Stimulated activated CD4-positive, alpha-beta T cell treated with anti-CD3 and anti-CD28 coated beads, Interleukin-1b, Interleukin-23, amount 100 ng/mL, for 4 hours (primary cell): ENCODE measurements around the gene FBLN5.
"Not testable (repeated sequence)": the region's sequence is repeated elsewhere in the genome, so short reads cannot be mapped to it uniquely, and the experiment has no call there.

Experiments used
- DNase-seq, 2 donors: peaks; one replicate each; pipeline ENCODE4 v3.0.0-alpha.2; 2020; ENCODE audit warnings: low read depth in 2 of 2

FBLN5 gene

GRCh38 chr14:91861091-91861490 is 86.4 kb downstream of the FBLN5 start:
- DNase-seq: no peak

GRCh38 chr14:91860238-91860637 is 87.3 kb downstream of the FBLN5 start:
- DNase-seq: no peak

- no peak for DNase-seq
Measured at GRCh38 chr14:91858536-91859275, 88.8 kb downstream of the FBLN5 start.

GRCh38 chr14:91857614-91858013 is 89.9 kb downstream of the FBLN5 start:
- DNase-seq: no peak

- no peak for DNase-seq
Measured at GRCh38 chr14:91854327-91854934, 93.1 kb downstream of the FBLN5 start.

GRCh38 chr14:91851563-91851962 is 95.9 kb downstream of the FBLN5 start:
- no peak for DNase-seq

GRCh38 chr14:91848504-91849001 is 98.9 kb downstream of the FBLN5 start:
- DNase-seq: no peak

- DNase-seq: no peak
Measured at GRCh38 chr14:91847693-91848092, 99.8 kb downstream of the FBLN5 start.

GRCh38 chr14:91845652-91846051 is 101.8 kb downstream of the FBLN5 start:
- DNase-seq: no peak

- not testable (repeated sequence) for DNase-seq
Measured at GRCh38 chr14:91845056-91845455, 102.4 kb downstream of the FBLN5 start.

- DNase-seq: no peak
Measured at GRCh38 chr14:91844029-91844428, 103.5 kb downstream of the FBLN5 start.

GRCh38 chr14:91843437-91843836 is 104.1 kb downstream of the FBLN5 start:
- no peak for DNase-seq

- DNase-seq: no peak
Measured at GRCh38 chr14:91841065-91841464, 106.4 kb downstream of the FBLN5 start.

GRCh38 chr14:91839749-91840148 is 107.7 kb downstream of the FBLN5 start:
- no peak for DNase-seq

GRCh38 chr14:91837076-91837475 is 110.4 kb downstream of the FBLN5 start:
- DNase-seq: no peak

GRCh38 chr14:91835920-91836843 is 111.3 kb downstream of the FBLN5 start:
- peak; percentile 85 to 94 for DNase-seq

- DNase-seq: peak in 1 of 2 donors; percentile 15
Measured at GRCh38 chr14:91835197-91835919, 112.1 kb downstream of the FBLN5 start.

- no peak for DNase-seq
Measured at GRCh38 chr14:91834571-91834970, 112.9 kb downstream of the FBLN5 start.

GRCh38 chr14:91831337-91831736 is 116.2 kb downstream of the FBLN5 start:
- DNase-seq: no peak

GRCh38 chr14:91830777-91831176 is 116.7 kb downstream of the FBLN5 start:
- DNase-seq: no peak

- no peak for DNase-seq
Measured at GRCh38 chr14:91829511-91829910, 118.0 kb downstream of the FBLN5 start.

GRCh38 chr14:91827746-91828145 is 119.7 kb downstream of the FBLN5 start:
- no peak for DNase-seq
